ENCODE data around the gene ASTL. TPM values are rescaled to one million over a fixed set of nuclear protein-coding genes. Genes with fewer than 3 reads are reported as not detected.
"Not testable (repeated sequence)": the region's sequence is repeated elsewhere in the genome, so short reads cannot be mapped to it uniquely, and the experiment has no call there.

ASTL gene
- total RNA-seq, 1 experiment from 2014 or later = 0.79 TPM

DNA sequence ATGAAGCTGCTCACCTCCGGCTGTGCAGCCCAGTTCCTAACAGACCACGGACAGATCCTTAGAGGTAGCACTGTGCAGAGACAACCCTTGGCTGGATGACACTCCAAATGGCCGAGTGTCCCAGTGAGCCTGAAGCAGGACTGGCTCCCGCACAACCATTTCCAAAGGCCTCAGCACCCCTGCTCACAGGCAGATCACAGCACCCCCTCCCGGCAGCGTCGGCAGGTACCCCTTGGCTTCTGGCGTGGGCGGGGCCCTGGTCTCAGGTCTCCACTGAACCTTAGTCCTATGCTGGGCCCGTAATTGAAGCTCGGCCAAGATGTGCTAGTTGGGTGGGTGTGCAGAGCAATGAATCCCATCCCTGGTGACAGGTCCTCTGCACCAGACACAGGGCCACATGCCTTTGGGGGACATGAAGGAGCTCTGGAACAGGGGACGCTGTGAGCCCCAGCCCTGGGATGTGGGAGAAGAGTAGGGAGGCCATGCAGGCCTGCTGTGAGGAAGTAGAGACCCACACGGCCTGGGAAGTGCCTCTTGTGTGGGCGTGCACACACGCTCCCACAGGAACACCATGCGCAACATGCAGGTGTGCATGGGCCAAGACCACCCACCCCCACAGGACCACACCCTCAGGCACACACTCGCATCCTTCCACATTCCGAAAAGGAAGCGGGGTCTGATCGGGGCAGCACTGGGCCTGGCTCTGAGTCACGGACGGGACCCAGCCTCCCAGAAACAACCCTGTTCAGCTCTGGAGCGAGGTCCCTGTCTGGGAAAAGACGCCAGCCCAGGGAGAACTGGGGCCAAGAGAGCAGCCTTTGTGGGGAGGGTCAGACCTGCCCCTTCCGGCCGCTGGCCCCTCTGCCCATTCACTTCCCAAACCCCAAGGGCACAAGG lies 4.2 kb upstream of the ASTL start:
- ChIA-PET CTCF (interaction anchor here (0.6 to 9.4 kb wide), 11 partner anchors 9 to 91 kb away, joined by 3 to 214 read pairs (median 4); no protein-coding TSS in a partner anchor), POLR2A (interaction anchor here (0.6 kb wide), 1 partner anchor 36 kb away, joined by 4 read pairs; no protein-coding TSS in a partner anchor)
- no peak overlapping the region for H3K27ac Mint-ChIP-seq
- no peaks in the 10 kb centered on the region for H3K9me3 Mint-ChIP-seq
- H3K4me3 Mint-ChIP-seq = no peak overlapping the region
- TF ChIP-seq CREB1 (CRISPR knock-in tag; IDR thresholded peaks at IDR 0.05) (no peak), CBFB (CRISPR knock-in tag; IDR thresholded peaks at IDR 0.05; ENCODE audit: low read depth) (no peak)
- TF ChIP-seq, protein P1, sequence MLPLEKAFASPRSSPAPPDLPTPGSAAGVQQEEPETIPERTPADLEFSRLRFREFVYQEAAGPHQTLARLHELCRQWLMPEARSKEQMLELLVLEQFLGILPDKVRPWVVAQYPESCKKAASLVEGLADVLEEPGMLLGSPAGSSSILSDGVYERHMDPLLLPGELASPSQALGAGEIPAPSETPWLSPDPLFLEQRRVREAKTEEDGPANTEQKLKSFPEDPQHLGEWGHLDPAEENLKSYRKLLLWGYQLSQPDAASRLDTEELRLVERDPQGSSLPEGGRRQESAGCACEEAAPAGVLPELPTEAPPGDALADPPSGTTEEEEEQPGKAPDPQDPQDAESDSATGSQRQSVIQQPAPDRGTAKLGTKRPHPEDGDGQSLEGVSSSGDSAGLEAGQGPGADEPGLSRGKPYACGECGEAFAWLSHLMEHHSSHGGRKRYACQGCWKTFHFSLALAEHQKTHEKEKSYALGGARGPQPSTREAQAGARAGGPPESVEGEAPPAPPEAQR (CRISPR knock-in tag; IDR thresholded peaks at IDR 0.05) = no peak
- H3K4me1 Mint-ChIP-seq = peaks cover 24% of the 10 kb centered on the region
- H3K27me3 Mint-ChIP-seq (ENCODE audit: low read depth) = peaks cover 30% of the 10 kb centered on the region
- DNase-seq (ENCODE audit: low spot score) (peak; percentile 61), ATAC-seq (0 out of 2 replicates have a peak, but pooled peaks have one; percentile 1)
- H3K36me3 Mint-ChIP-seq = no peaks in the 10 kb centered on the region

DNA sequence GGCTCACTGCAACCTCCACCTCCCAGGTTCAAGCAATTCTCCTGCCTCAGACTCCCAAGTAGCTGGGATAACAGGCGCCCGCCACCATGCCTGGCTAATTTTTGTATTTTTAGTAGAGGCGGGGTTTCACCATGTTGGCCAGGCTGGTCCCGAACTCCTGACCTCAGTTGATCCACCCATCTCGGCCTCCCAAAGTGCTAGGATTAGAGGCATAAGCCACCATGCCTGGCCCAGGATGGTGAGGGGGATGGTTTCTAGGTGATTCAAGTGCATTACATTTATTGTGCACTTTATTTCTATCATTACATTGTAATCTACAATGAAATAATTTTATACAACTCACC lies 3.3 kb upstream of the ASTL start:
- Mint-ChIP-seq H3K27me3 (ENCODE audit: low read depth) (peaks cover 21% of the 10 kb centered on the region), H3K4me1 (peaks cover 23% of the 10 kb centered on the region)
- POLR2A ChIA-PET; ATAC-seq; DNase-seq (ENCODE audit: low spot score); H3K4me3 Mint-ChIP-seq; H3K36me3 Mint-ChIP-seq; H3K9me3 Mint-ChIP-seq; H3K27ac Mint-ChIP-seq: not testable (repeated sequence)
- CTCF ChIA-PET = interaction anchor here (0.8 to 9.4 kb wide), 6 partner anchors 10 to 92 kb away, joined by 3 to 214 read pairs (median 6); no protein-coding TSS in a partner anchor

DNA sequence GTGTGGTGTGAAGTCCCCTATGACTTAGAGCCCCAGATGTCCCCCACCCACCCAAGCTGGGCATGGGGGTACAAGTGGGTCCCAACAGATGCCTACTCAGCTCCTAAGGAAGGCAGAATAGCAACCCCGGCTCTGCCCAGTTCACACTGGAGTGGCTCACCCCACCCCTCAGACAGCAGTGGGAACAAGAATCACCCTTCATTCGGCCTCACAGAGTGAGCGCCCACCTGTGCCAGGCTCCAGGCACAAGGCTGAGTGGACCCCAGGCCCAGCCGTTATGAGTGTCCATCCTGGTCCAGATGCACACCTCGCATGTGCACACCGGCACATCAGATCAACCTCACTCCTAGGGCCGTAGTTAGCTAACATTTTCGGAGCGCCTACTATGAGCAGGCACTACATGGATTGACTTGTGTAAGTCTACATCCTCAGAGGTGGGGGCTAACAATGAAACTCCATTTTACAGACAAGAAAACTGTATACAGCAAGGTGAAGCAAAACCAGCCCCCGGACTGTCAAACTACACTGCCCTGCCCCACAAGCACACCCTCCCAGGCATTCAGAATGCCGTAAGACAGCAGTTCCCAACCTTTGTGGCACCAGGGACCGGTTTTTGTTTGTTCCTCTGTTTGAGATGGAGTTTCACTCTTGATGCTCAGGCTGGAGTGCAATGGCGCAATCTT lies 2.8 kb upstream of the ASTL start:
- DNase-seq (ENCODE audit: low spot score) = no peak
- H3K9me3 Mint-ChIP-seq = no peaks in the 10 kb centered on the region
- ATAC-seq = no peak
- peaks cover 19% of the 10 kb centered on the region for H3K4me1 Mint-ChIP-seq
- TF ChIP-seq, protein P1 (CRISPR knock-in tag; IDR thresholded peaks at IDR 0.05) = no peak
- TF ChIP-seq PRRX2 (CRISPR knock-in tag; IDR thresholded peaks at IDR 0.05) (no peak), NR1H2 (CRISPR knock-in tag; IDR thresholded peaks at IDR 0.05) (no peak), TP53 (CRISPR knock-in tag; IDR thresholded peaks at IDR 0.05) (no peak), TCF7 (CRISPR knock-in tag; IDR thresholded peaks at IDR 0.05; ENCODE audit: low read depth) (no peak), ELF4 (CRISPR knock-in tag; IDR thresholded peaks at IDR 0.05; ENCODE audit: low read depth) (no peak)
- TF ChIP-seq, protein P2, sequence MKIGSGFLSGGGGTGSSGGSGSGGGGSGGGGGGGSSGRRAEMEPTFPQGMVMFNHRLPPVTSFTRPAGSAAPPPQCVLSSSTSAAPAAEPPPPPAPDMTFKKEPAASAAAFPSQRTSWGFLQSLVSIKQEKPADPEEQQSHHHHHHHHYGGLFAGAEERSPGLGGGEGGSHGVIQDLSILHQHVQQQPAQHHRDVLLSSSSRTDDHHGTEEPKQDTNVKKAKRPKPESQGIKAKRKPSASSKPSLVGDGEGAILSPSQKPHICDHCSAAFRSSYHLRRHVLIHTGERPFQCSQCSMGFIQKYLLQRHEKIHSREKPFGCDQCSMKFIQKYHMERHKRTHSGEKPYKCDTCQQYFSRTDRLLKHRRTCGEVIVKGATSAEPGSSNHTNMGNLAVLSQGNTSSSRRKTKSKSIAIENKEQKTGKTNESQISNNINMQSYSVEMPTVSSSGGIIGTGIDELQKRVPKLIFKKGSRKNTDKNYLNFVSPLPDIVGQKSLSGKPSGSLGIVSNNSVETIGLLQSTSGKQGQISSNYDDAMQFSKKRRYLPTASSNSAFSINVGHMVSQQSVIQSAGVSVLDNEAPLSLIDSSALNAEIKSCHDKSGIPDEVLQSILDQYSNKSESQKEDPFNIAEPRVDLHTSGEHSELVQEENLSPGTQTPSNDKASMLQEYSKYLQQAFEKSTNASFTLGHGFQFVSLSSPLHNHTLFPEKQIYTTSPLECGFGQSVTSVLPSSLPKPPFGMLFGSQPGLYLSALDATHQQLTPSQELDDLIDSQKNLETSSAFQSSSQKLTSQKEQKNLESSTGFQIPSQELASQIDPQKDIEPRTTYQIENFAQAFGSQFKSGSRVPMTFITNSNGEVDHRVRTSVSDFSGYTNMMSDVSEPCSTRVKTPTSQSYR (CRISPR knock-in tag; IDR thresholded peaks at IDR 0.05) = no peak
- TF ChIP-seq, protein P3, sequence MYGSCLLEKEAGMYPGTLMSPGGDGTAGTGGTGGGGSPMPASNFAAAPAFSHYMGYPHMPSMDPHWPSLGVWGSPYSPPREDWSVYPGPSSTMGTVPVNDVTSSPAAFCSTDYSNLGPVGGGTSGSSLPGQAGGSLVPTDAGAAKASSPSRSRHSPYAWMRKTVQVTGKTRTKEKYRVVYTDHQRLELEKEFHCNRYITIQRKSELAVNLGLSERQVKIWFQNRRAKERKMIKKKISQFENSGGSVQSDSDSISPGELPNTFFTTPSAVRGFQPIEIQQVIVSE (CRISPR knock-in tag; IDR thresholded peaks at IDR 0.05; ENCODE audit: borderline replicate concordance) = no peak
- TF ChIP-seq, protein P4, sequence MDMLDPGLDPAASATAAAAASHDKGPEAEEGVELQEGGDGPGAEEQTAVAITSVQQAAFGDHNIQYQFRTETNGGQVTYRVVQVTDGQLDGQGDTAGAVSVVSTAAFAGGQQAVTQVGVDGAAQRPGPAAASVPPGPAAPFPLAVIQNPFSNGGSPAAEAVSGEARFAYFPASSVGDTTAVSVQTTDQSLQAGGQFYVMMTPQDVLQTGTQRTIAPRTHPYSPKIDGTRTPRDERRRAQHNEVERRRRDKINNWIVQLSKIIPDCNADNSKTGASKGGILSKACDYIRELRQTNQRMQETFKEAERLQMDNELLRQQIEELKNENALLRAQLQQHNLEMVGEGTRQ (CRISPR knock-in tag; IDR thresholded peaks at IDR 0.05) = no peak
- ChIA-PET POLR2A (interaction anchor here (0.6 kb wide), 1 partner anchor 13 kb away, joined by 3 read pairs; no protein-coding TSS in a partner anchor), CTCF (interaction anchor here (0.9 to 9.4 kb wide), 6 partner anchors 11 to 93 kb away, joined by 3 to 214 read pairs (median 4); partner anchors contain the start of gene ADRA2B)
- H3K27ac Mint-ChIP-seq = no peak overlapping the region
- peaks cover 16% of the 10 kb centered on the region for H3K27me3 Mint-ChIP-seq (ENCODE audit: low read depth)
- H3K4me3 Mint-ChIP-seq = no peak overlapping the region
- no peaks in the 10 kb centered on the region for H3K36me3 Mint-ChIP-seq
